ENCODE results near the gene TMEM117. TPM values are rescaled to one million over a fixed set of nuclear protein-coding genes. Genes with fewer than 3 reads are reported as not detected.
"Not testable (repeated sequence)": the region's sequence is repeated elsewhere in the genome, so short reads cannot be mapped to it uniquely, and the experiment has no call there.

Gene TMEM117
- total RNA-seq, 2 donors from 2014 or later: 0.79 to 1.4 TPM

DNA sequence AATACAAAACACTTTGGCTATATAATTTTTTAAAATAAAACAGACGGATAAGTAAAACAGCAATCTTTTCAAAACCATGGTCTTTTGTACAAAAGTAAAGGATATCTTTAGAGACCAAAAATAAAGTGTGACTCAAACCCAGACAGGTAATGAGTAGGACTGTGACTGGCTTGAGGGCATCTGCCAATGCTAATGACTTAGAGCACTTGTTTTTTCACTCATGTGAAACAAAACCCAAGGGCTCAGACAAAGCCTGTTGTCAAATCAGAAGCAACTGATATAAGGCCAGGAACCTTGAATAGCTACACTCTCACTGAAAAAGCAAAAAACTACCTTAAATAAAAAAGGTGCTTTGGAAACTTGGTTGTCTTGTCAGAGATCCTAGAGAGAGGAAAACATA, 357.4 kb downstream of the TMEM117 start:
- no peak for DNase-seq
- Mint-ChIP-seq H3K27ac (no peak overlapping the region), H3K4me1 (peaks cover 3% of the 10 kb centered on the region), H3K36me3 (ENCODE audit: low read depth) (no peaks in the 10 kb centered on the region), H3K27me3 (ENCODE audit: insufficient read depth) (no peaks in the 10 kb centered on the region), H3K9me3 (no peaks in the 10 kb centered on the region), H3K4me3 (no peak overlapping the region)
- Histone ChIP-seq H3K27ac (ENCODE audit: low read depth, low read length) (no peak overlapping the region), H3K27me3 (ENCODE audit: control insufficient read depth, insufficient read depth, low read length, poor library complexity, severe bottlenecking) (no peaks in the 10 kb centered on the region), H3K4me1 (ENCODE audit: control insufficient read depth, insufficient read depth, low read length) (no peaks in the 10 kb centered on the region), H3K36me3 (ENCODE audit: control insufficient read depth, insufficient read depth, low read length) (no peaks in the 10 kb centered on the region), H3K9me3 (ENCODE audit: control insufficient read depth, low read length) (no peaks in the 10 kb centered on the region), H3K4me3 (ENCODE audit: low read length) (no peak overlapping the region), H3K9ac (ENCODE audit: extremely low read depth, low read length, poor library complexity, severe bottlenecking) (no peak overlapping the region)
- TF ChIP-seq, protein P1, sequence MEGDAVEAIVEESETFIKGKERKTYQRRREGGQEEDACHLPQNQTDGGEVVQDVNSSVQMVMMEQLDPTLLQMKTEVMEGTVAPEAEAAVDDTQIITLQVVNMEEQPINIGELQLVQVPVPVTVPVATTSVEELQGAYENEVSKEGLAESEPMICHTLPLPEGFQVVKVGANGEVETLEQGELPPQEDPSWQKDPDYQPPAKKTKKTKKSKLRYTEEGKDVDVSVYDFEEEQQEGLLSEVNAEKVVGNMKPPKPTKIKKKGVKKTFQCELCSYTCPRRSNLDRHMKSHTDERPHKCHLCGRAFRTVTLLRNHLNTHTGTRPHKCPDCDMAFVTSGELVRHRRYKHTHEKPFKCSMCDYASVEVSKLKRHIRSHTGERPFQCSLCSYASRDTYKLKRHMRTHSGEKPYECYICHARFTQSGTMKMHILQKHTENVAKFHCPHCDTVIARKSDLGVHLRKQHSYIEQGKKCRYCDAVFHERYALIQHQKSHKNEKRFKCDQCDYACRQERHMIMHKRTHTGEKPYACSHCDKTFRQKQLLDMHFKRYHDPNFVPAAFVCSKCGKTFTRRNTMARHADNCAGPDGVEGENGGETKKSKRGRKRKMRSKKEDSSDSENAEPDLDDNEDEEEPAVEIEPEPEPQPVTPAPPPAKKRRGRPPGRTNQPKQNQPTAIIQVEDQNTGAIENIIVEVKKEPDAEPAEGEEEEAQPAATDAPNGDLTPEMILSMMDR (conservative IDR thresholded peaks at IDR 0.05): no peak
- WGBS, 2 experiments (ENCODE audit: insufficient coverage in 1 of 2, insufficient read length in 1 of 2): 90% methylated on average over 1 of the region's 1 CpG; no CpG with 5 or more reads in 1 of the 2 experiments

DNA sequence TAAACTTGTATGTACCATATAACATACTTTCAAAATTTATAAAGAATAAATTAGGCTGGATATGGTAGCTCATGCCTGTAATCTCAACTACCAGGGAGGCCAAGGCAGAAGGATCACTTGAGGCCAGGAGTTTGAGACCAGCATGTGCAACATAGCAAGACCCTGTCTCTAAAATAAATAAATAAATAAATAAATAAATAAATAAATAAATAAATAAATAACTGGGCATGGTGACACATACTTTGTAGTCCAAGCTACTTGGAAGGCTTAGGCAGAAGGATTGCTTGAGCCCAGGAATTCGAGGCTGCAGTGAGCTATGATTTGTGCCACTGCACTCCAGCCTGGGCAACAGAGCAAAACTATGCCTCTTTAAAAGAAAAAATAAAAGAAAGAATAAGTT, 359.8 kb downstream of the TMEM117 start:
- H3K27me3 ChIP-seq (ENCODE audit: control insufficient read depth, insufficient read depth, low read length, poor library complexity, severe bottlenecking); H3K36me3 Mint-ChIP-seq (ENCODE audit: low read depth); H3K4me1 ChIP-seq (ENCODE audit: control insufficient read depth, insufficient read depth, low read length); H3K4me3 ChIP-seq (ENCODE audit: low read length); H3K9me3 Mint-ChIP-seq; H3K27ac Mint-ChIP-seq; H3K36me3 ChIP-seq (ENCODE audit: control insufficient read depth, insufficient read depth, low read length); H3K4me3 Mint-ChIP-seq; H3K4me1 Mint-ChIP-seq; H3K9me3 ChIP-seq (ENCODE audit: control insufficient read depth, low read length); DNase-seq; H3K27me3 Mint-ChIP-seq (ENCODE audit: insufficient read depth); H3K9ac ChIP-seq (ENCODE audit: extremely low read depth, low read length, poor library complexity, severe bottlenecking); H3K27ac ChIP-seq (ENCODE audit: low read depth, low read length): not testable (repeated sequence)
- 90 to 93% methylated on average over 1 of the region's 1 CpG for WGBS, 2 experiments (ENCODE audit: insufficient coverage in 1 of 2, insufficient read length in 1 of 2)

DNA sequence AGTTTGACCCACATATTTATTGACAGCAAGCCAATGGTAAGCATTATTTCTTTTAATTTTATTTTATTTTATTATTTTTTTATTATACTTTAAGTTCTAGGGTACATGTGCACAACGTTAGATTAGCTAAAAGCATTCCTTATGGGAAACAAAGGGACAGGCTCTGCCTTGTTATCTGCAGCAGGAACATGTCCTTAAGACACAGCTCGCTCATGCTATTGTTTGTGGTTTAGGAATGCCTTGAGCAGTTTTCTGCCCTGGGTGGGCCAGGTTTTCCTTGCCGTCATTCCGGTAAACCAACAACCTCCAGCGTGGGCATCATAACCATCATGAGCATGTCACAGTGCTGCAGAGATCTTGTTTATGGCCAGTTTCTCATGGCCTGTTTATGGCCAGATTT, 370.2 kb downstream of the TMEM117 start:
- no peak overlapping the region for H3K4me3 ChIP-seq (ENCODE audit: low read length)
- H3K9me3 Mint-ChIP-seq: peaks cover 33% of the 10 kb centered on the region
- H3K36me3 ChIP-seq (ENCODE audit: control insufficient read depth, insufficient read depth, low read length): no peaks in the 10 kb centered on the region
- H3K27me3 ChIP-seq (ENCODE audit: control insufficient read depth, insufficient read depth, low read length, poor library complexity, severe bottlenecking): no peaks in the 10 kb centered on the region
- H3K9me3 ChIP-seq (ENCODE audit: control insufficient read depth, low read length): peaks cover 9% of the 10 kb centered on the region
- DNase-seq: no peak
- WGBS, 2 experiments (ENCODE audit: insufficient coverage in 1 of 2, insufficient read length in 1 of 2): 83 to 87% methylated on average over 5 of the region's 5 CpGs
- H3K4me1 Mint-ChIP-seq: no peaks in the 10 kb centered on the region
- H3K27ac Mint-ChIP-seq: no peak overlapping the region
- H3K27ac ChIP-seq (ENCODE audit: low read depth, low read length): no peak overlapping the region
- no peak overlapping the region for H3K4me3 Mint-ChIP-seq
- no peak overlapping the region for H3K9ac ChIP-seq (ENCODE audit: extremely low read depth, low read length, poor library complexity, severe bottlenecking)
- no peaks in the 10 kb centered on the region for H3K27me3 Mint-ChIP-seq (ENCODE audit: insufficient read depth)
- no peaks in the 10 kb centered on the region for H3K36me3 Mint-ChIP-seq (ENCODE audit: low read depth)
- no peaks in the 10 kb centered on the region for H3K4me1 ChIP-seq (ENCODE audit: control insufficient read depth, insufficient read depth, low read length)
- TF ChIP-seq, protein P1 (conservative IDR thresholded peaks at IDR 0.05): no peak

Data from endodermal cell (in vitro differentiated cells).